Tibial nerve (tissue), 3 donors: ENCODE results near the gene SEC61A1.

ENCODE experiments used
- POLR2A ChIP-seq, 2 donors: fragments of 450-650 bp; IDR thresholded peaks; one replicate each; pipeline ENCODE4 v1.6.1; 2017; ENCODE audit warnings: antibody characterized with exemption in 2 of 2, mild to moderate bottlenecking in 2 of 2, moderate library complexity in 2 of 2
- TF ChIP-seq, protein P1 (sequence below), 5 experiments: fragments of 200-600 bp in 3 of 5; fragments of 450-650 bp in 2 of 5; sonication (generic) in 3 of 5; IDR thresholded peaks; one replicate each; pipeline ENCODE4 v1.5.1; 2016 to 2019; ENCODE audit warnings: antibody characterized with exemption in 5 of 5, mild to moderate bottlenecking in 3 of 5, moderate library complexity in 2 of 5

DNA sequence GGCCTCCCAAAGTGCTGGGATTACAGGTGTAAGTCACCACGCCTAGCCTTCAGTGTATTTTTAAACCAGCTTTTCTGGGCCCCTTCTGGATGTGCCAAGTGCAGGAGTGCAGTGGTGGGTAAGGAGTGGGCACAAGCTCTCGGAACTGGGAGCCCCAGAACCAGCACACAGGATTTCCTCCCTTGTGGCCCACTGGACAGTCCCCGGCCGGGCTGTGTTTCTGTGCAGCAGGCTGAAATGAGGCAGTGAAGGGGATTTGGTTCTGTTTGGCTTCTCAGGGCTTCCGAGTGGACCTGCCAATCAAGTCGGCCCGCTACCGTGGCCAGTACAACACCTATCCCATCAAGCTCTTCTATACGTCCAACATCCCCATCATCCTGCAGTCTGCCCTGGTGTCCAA, 14.4 kb downstream of the SEC61A1 start:
- TF ChIP-seq, protein P1, sequence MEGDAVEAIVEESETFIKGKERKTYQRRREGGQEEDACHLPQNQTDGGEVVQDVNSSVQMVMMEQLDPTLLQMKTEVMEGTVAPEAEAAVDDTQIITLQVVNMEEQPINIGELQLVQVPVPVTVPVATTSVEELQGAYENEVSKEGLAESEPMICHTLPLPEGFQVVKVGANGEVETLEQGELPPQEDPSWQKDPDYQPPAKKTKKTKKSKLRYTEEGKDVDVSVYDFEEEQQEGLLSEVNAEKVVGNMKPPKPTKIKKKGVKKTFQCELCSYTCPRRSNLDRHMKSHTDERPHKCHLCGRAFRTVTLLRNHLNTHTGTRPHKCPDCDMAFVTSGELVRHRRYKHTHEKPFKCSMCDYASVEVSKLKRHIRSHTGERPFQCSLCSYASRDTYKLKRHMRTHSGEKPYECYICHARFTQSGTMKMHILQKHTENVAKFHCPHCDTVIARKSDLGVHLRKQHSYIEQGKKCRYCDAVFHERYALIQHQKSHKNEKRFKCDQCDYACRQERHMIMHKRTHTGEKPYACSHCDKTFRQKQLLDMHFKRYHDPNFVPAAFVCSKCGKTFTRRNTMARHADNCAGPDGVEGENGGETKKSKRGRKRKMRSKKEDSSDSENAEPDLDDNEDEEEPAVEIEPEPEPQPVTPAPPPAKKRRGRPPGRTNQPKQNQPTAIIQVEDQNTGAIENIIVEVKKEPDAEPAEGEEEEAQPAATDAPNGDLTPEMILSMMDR (IDR thresholded peaks at IDR 0.05) = no peak
- no peak for TF ChIP-seq POLR2A (IDR thresholded peaks at IDR 0.05)
